Neuron (in vitro differentiated cells): ENCODE data around the gene HCK.
"Not testable (repeated sequence)": the region's sequence is repeated elsewhere in the genome, so short reads cannot be mapped to it uniquely, and the experiment has no call there.

Experiments
- H2AFZ ChIP-seq: one replicate; pipeline ENCODE4 v1.6.1; 2013; ENCODE audit warnings: low read depth, mild to moderate bottlenecking, inconsistent platforms, low read length, moderate library complexity
- H3K27me3 ChIP-seq: one replicate; pipeline ENCODE4 v1.6.1; 2013; ENCODE audit warnings: low read length; ENCODE audit not compliant: insufficient read depth
- H3K36me3 ChIP-seq: one replicate; pipeline ENCODE4 v1.6.1; 2013; ENCODE audit warnings: low read length; ENCODE audit not compliant: insufficient read depth
- H3K4me1 ChIP-seq: one replicate; pipeline ENCODE4 v1.6.1; 2013; ENCODE audit warnings: low read length; ENCODE audit not compliant: insufficient read depth
- H3K4me3 ChIP-seq: 2 replicates; pipeline ENCODE4 v1.5.1; 2013; ENCODE audit warnings: mild to moderate bottlenecking, low read length, moderate library complexity
- H3K9me3 ChIP-seq: one replicate; pipeline ENCODE4 v1.6.1; 2013; ENCODE audit warnings: low read length

Gene HCK

GRCh38 chr20:32018269-32019155, 33.5 kb upstream of the HCK start:
- H3K4me3 ChIP-seq, result peak overlapping the region; percentile 35
- H3K27me3 ChIP-seq, result peaks cover 35% of the 10 kb centered on the region

GRCh38 chr20:32019156-32019510, 32.9 kb upstream of the HCK start:
- Histone ChIP-seq H2AFZ (no peak overlapping the region), H3K4me1 (no peaks in the 10 kb centered on the region), H3K36me3 (no peaks in the 10 kb centered on the region), H3K4me3 (peak overlapping the region; percentile 10), H3K27me3 (peaks cover 35% of the 10 kb centered on the region), H3K9me3 (no peaks in the 10 kb centered on the region)

More at GRCh38 chr20:32018269-32019155, 33.5 kb upstream of the HCK start:
- Histone ChIP-seq H3K36me3 (no peaks in the 10 kb centered on the region), H2AFZ (peak overlapping the region; percentile 69), H3K4me1 (no peaks in the 10 kb centered on the region), H3K9me3 (no peaks in the 10 kb centered on the region)

DNA sequence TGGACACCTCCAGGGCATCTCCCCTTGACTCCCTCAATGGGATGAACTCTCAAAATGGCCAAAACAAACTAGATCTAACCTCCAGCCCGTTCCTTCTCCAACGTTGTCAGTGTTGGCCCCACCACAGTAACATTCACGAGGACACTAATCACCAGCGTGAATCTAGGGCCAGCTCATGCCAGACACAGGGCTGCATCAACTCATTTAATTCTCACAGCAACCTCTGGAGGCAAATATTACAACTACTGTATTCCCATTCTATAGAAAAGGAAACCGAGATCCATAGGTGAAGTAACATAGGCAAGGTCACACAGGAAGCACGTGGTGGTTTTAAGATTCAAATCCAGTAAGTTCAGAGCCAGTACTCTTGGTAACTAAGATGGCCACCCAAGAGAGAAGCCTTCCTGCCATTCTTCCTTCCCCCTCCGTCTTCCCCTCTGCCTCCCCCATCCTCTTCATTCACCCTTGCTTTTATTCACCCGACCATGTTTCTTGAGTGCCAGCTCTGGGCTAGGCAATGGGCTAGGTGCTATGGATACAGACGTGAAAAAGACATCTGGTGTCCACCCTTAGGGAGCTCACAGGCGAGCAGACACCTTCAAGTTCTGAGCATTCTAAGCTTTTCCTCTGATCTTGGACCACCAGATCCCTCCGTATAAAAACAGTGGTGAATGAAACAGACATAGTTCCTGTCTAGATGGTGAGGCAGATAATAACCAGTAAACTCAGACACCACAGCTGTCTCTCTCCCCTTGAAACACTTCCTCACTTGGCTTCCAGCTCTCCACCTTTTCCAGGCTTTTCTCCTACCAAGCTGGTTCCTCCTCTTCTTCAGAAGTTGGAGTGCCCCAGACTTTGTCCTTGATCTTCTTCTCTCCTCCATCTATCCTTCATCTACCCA, 32.2 kb upstream of the HCK start:
- Histone ChIP-seq H2AFZ (no peak overlapping the region), H3K4me3 (peak overlapping the region; percentile 10), H3K27me3 (peaks cover 35% of the 10 kb centered on the region), H3K4me1 (no peaks in the 10 kb centered on the region), H3K9me3 (no peaks in the 10 kb centered on the region), H3K36me3 (no peaks in the 10 kb centered on the region)

DNA sequence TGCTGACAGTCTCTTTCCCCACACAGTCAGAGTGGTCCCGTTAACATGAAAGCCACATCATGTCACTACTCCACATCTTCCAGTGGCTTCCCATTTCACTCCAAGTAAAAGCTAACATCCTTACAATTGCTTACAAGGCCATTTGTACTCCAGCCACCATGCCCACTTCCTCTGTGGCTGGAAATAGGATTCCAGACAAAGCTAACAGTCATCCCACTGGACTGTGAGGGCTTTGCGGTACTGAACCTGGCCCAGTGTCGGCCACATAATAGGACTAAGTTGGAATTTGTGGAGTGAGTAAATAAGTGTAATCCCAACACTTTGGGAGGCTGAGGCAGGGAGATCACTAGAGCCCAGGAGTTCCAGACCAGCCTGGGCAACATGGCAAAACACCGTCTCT, 31.0 kb upstream of the HCK start:
- Histone ChIP-seq H3K4me1 (no peaks in the 10 kb centered on the region), H3K4me3 (no peak overlapping the region), H3K27me3 (peaks cover 35% of the 10 kb centered on the region), H2AFZ (no peak overlapping the region), H3K36me3 (no peaks in the 10 kb centered on the region), H3K9me3 (no peaks in the 10 kb centered on the region)

DNA sequence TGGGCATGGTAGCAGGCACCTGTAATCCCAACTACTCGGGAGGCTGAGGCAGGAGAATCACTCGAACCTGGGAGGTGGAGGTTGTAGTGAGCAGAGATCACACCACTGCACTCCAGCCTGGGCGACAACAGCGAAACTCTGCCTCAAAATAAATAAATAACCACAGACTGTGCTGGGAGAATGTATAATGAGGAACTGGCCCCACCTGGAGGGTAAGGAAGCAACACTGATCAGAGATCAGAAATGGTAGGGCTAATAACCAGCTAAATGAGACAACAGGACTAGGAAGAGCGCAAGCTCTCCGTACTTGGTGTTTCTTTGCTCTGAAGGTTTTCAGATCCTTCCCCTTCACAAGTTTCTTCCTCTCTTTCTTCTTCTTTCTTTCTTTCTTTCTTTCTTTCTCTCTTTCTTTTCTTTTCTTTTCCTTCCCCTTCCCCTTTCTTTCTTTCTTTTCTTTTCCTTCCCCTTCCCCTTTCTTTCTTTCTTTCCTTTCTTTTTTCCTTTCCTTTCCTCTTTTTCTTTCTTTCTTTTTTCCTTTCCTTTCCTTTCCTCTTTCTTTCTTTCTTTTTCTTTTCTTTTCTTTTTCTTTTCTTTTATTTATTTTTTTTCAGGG, 27.3 kb upstream of the HCK start:
- Histone ChIP-seq H3K36me3 (no peaks in the 10 kb centered on the region), H3K9me3 (no peaks in the 10 kb centered on the region), H2AFZ (no peak overlapping the region), H3K4me3 (no peak overlapping the region), H3K27me3 (peaks cover 14% of the 10 kb centered on the region), H3K4me1 (no peaks in the 10 kb centered on the region)

- Histone ChIP-seq H3K36me3 (no peaks in the 10 kb centered on the region), H2AFZ (no peak overlapping the region), H3K4me1 (no peaks in the 10 kb centered on the region), H3K9me3 (no peaks in the 10 kb centered on the region), H3K4me3 (no peak overlapping the region), H3K27me3 (peaks cover 4% of the 10 kb centered on the region)
Measured at GRCh38 chr20:32027643-32028042, 24.4 kb upstream of the HCK start.

GRCh38 chr20:32028647-32029372, 23.2 kb upstream of the HCK start:
- Histone ChIP-seq H3K9me3 (no peaks in the 10 kb centered on the region), H3K4me1 (no peaks in the 10 kb centered on the region), H3K4me3 (no peak overlapping the region), H2AFZ (no peak overlapping the region), H3K36me3 (no peaks in the 10 kb centered on the region), H3K27me3 (peaks cover 10% of the 10 kb centered on the region)

DNA sequence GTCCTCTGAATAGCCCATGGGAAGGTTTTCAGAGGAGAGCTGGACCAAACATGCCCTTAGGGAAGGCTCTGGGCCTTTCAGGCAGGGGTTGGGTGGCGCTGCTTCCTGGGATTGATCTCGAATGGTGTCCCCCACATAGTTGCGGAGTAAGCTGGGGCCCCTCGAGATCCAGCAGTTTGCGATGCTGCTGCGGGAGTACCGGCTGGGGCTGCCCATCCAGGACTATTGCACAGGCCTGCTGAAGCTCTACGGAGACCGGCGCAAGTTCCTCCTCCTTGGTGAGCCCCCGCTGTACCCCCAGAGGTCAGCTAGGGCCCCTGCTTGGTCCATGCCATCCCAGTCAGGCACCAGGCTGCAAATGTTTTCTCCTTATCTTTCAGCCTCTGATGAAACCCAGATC, 22.5 kb upstream of the HCK start:
- Histone ChIP-seq H2AFZ (no peak overlapping the region), H3K4me1 (no peaks in the 10 kb centered on the region), H3K27me3 (peaks cover 16% of the 10 kb centered on the region), H3K4me3 (no peak overlapping the region), H3K9me3 (no peaks in the 10 kb centered on the region), H3K36me3 (no peaks in the 10 kb centered on the region)

GRCh38 chr20:32031007-32031958, 20.8 kb upstream of the HCK start:
- Histone ChIP-seq H2AFZ (no peak overlapping the region), H3K36me3 (no peaks in the 10 kb centered on the region), H3K4me3 (no peak overlapping the region), H3K27me3 (peaks cover 24% of the 10 kb centered on the region), H3K9me3 (no peaks in the 10 kb centered on the region), H3K4me1 (no peaks in the 10 kb centered on the region)

- H3K36me3 ChIP-seq, result no peaks in the 10 kb centered on the region
- H3K9me3 ChIP-seq, result no peaks in the 10 kb centered on the region
- no peaks in the 10 kb centered on the region for H3K4me1 ChIP-seq
- peaks cover 24% of the 10 kb centered on the region for H3K27me3 ChIP-seq
- H2AFZ ChIP-seq, result no peak overlapping the region
- no peak overlapping the region for H3K4me3 ChIP-seq
Measured at GRCh38 chr20:32033316-32033715, 18.7 kb upstream of the HCK start.

- peaks cover 24% of the 10 kb centered on the region for H3K27me3 ChIP-seq
- H3K36me3 ChIP-seq, H3K4me1 ChIP-seq, H3K9me3 ChIP-seq, H3K4me3 ChIP-seq, H2AFZ ChIP-seq: not testable (repeated sequence)
Measured at GRCh38 chr20:32033721-32034120, 18.3 kb upstream of the HCK start.
